ENCODE measurements around the gene PCSK6.

GRCh38 chr15:101479851-101480612, 9.5 kb downstream of the PCSK6 start:
- TF ChIP-seq CTCF (IDR thresholded peaks at IDR 0.05) (no peak), EP300 (IDR thresholded peaks at IDR 0.05) (no peak), POLR2AphosphoS5 (IDR thresholded peaks at IDR 0.05) (no peak)

Data from stomach (tissue), 4 donors.